Lower lobe of right lung (tissue), 2 donors: ENCODE measurements around the gene MICAL3. TPM values are rescaled to one million over a fixed set of nuclear protein-coding genes. Genes with fewer than 3 reads are reported as not detected.
"Not testable (repeated sequence)": the region's sequence is repeated elsewhere in the genome, so short reads cannot be mapped to it uniquely, and the experiment has no call there.

Experiments
- ATAC-seq, 2 donors: fragments of 200-7000 bp; cut with Tn5 transposase; one replicate each; pipeline ENCODE4 v1.9.1; 2020 to 2022; ENCODE audit warnings: mild to moderate bottlenecking in 2 of 2, moderate library complexity in 2 of 2
- DNase-seq: peaks from one replicate; pipeline ENCODE4 v3.0.0-alpha.2; 2020
- H3K27ac ChIP-seq: fragments of 200-600 bp; one replicate; pipeline ENCODE4 v1.8.0; 2022
- H3K27me3 ChIP-seq: fragments of 200-600 bp; one replicate; pipeline ENCODE4 v1.8.0; 2022; ENCODE audit warnings: low read depth
- H3K36me3 ChIP-seq: fragments of 200-600 bp; one replicate; pipeline ENCODE4 v1.8.0; 2022; ENCODE audit warnings: mild to moderate bottlenecking
- H3K4me1 ChIP-seq: fragments of 200-600 bp; one replicate; pipeline ENCODE4 v1.8.0; 2022
- H3K4me3 ChIP-seq: fragments of 200-600 bp; one replicate; pipeline ENCODE4 v1.8.0; 2022; ENCODE audit warnings: mild to moderate bottlenecking
- H3K9me3 ChIP-seq: fragments of 200-600 bp; one replicate; pipeline ENCODE4 v1.8.0; 2022
- CTCF ChIP-seq: fragments of 200-600 bp; IDR thresholded peaks from one replicate; pipeline ENCODE4 v1.8.0; 2022; ENCODE audit warnings: antibody characterized with exemption, mild to moderate bottlenecking
- intact Hi-C: fragments of 100-400 bp; cut with DNase I; formaldehyde crosslinking; loops from one replicate; pipeline ENCODE4 v1.11.0; 2022
- total RNA-seq: library from RNA; stranded (reverse); fragmentation: NEBNext Ultra II Directional; extraction: Animal tissue kit (Norgen Biotek cat#: 25700); gene quantifications from one replicate; pipeline ENCODE4 v1.2.1, GENCODE V29; 2021
- donor health status: DM: no; HTN: yes; CAD: no; lungs with severe emphysema.

MICAL3 gene
- total RNA-seq, 1 donor from 2014 or later, result 23.5 TPM

DNA sequence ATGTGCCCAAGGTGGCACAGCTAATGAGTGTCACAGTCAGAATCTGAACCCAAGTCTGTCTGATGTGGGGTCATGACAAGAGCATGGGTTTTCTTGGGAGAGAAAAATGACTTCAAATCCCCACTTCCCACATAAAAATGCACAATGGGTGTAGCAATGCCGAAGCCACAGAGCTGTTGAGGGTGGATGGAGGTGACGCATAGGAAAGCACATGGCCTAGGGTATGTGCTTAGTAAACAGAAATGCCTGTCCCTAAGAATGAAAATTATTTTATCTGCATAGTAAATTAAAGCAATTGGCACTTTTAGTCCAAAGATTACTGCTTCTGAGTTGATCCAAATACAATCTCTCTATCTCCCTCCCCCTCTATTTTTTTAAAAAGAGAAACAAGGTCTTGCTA lies 10.9 kb downstream of the MICAL3 start:
- no peaks in the 10 kb centered on the region for H3K27me3 ChIP-seq
- TF ChIP-seq CTCF, result no peak
- DNase-seq (no peak), ATAC-seq (no peak)
- H3K9me3 ChIP-seq, result no peaks in the 10 kb centered on the region
- no peak overlapping the region for H3K4me3 ChIP-seq
- no peaks in the 10 kb centered on the region for H3K4me1 ChIP-seq
- no peaks in the 10 kb centered on the region for H3K36me3 ChIP-seq
- no peak overlapping the region for H3K27ac ChIP-seq
- intact Hi-C loops, result no loop called here

DNA sequence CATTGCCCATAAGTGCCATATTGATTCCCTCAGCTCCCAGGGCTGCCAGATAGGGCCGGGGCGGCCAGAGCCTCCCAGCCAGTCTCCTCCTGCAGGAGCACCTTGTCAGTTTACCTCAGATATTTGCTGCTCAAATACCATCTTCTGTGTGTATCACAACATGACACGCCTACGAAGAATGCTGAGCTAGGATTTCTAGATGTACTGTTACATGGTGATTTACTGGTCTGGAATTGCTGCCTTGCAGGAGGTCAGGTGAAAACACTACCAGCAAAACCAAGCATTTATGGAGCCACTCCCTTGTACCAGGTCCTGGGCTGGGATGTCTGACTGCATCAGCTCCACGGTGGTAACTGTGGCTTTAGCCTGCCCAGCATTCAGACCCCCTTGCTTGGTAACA lies 11.8 kb downstream of the MICAL3 start:
- TF ChIP-seq CTCF, result no peak
- Histone ChIP-seq H3K4me3 (no peak overlapping the region), H3K9me3 (no peaks in the 10 kb centered on the region), H3K27me3 (no peaks in the 10 kb centered on the region), H3K4me1 (no peaks in the 10 kb centered on the region), H3K27ac (no peak overlapping the region), H3K36me3 (no peaks in the 10 kb centered on the region)
- intact Hi-C loops, result no loop called here
- ATAC-seq (no peak), DNase-seq (no peak)

- DNase-seq (no peak), ATAC-seq (no peak)
- H3K9me3 ChIP-seq, result no peaks in the 10 kb centered on the region
- H3K27me3 ChIP-seq, result no peaks in the 10 kb centered on the region
- no peak overlapping the region for H3K4me3 ChIP-seq
- no peaks in the 10 kb centered on the region for H3K4me1 ChIP-seq
- no peak for TF ChIP-seq CTCF
- H3K27ac ChIP-seq, result no peak overlapping the region
- no peaks in the 10 kb centered on the region for H3K36me3 ChIP-seq
- intact Hi-C loops, result no loop called here
Observed at GRCh38 chr22:18010266-18010665, 14.1 kb downstream of the MICAL3 start.

DNA sequence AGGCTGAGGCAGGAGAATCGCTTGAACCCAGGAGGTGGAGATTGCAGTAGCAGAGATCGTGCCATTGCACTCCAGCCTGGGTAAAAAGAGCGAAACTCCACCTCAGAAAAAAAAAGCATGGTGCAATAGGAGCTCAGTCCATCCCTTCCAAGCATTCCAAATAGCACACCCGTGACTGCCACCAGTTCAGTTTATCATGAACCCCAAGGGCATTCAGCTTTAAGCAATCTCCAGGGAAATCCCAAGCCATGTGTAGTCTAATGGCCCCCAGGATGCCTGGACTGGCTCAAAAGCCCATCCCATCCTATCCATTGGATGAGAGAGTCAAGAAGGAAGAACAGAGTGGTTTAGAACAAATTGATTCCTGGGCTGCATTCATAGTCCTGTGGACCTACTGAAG lies 16.2 kb downstream of the MICAL3 start:
- no peaks in the 10 kb centered on the region for H3K4me1 ChIP-seq
- DNase-seq (no peak), ATAC-seq (no peak)
- TF ChIP-seq CTCF, result no peak
- intact Hi-C loops, result no loop called here
- H3K4me3 ChIP-seq, result no peak overlapping the region
- H3K27ac ChIP-seq, result no peak overlapping the region
- H3K9me3 ChIP-seq, result no peaks in the 10 kb centered on the region
- H3K27me3 ChIP-seq, result no peaks in the 10 kb centered on the region
- H3K36me3 ChIP-seq, result no peaks in the 10 kb centered on the region

GRCh38 chr22:18005201-18005926 lies 19.0 kb downstream of the MICAL3 start:
- no peak for TF ChIP-seq CTCF
- intact Hi-C loops, result no loop called here
- Histone ChIP-seq H3K36me3 (no peaks in the 10 kb centered on the region), H3K4me1 (peaks cover 9% of the 10 kb centered on the region), H3K27ac (no peak overlapping the region), H3K9me3 (no peaks in the 10 kb centered on the region), H3K4me3 (no peak overlapping the region), H3K27me3 (no peaks in the 10 kb centered on the region)
- ATAC-seq (no peak), DNase-seq (no peak)

DNA sequence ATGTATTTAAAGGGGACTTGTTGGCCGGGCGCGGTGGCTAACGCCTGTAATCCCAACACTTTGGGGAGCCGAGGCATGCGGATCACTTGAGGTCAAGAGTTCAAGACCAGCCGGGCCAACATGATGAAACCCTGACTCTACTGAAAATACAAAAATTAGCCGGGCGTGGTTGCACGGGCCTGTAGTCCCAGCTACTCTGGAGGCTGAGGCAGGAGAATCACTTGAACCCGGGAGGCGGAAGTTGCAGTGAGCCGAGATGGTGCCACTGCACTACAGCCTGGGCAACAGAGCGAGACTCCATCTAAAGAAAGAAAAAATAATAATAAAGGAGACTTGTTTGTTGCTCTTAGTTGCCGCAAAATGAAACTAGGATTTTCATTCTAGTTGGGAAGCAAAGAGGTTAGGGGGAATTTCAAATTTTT lies 22.5 kb downstream of the MICAL3 start:
- intact Hi-C loops, H3K27me3 ChIP-seq, H3K9me3 ChIP-seq, DNase-seq, H3K36me3 ChIP-seq, ATAC-seq: not testable (repeated sequence)
- Histone ChIP-seq H3K4me3 (peak overlapping the region; percentile 78), H3K4me1 (peaks cover 20% of the 10 kb centered on the region), H3K27ac (peak overlapping the region; percentile 94)
